GM18951 (cell line): ENCODE measurements around the gene TPD52L1.
A peak's percentile ranks its signal among the peaks of the same experiment; 100 is the strongest.

ENCODE experiments used
- POLR2A ChIP-seq: IDR thresholded peaks from 4 replicates; pipeline ENCODE4 v1.6.1; 2011; ENCODE audit warnings: mild to moderate bottlenecking; ENCODE audit not compliant: insufficient read length, insufficient read depth; ENCODE audit errors: extremely low read depth
- in situ Hi-C: fragments of 300-500 bp; cut with MboI; formaldehyde crosslinking; loops from one replicate; pipeline ENCODE4 v1.12.0; 2022; ENCODE audit warnings: low sequenced_read_pairs, mixed read lengths, inconsistent platforms; ENCODE audit not compliant: unreplicated experiment

Gene TPD52L1

DNA sequence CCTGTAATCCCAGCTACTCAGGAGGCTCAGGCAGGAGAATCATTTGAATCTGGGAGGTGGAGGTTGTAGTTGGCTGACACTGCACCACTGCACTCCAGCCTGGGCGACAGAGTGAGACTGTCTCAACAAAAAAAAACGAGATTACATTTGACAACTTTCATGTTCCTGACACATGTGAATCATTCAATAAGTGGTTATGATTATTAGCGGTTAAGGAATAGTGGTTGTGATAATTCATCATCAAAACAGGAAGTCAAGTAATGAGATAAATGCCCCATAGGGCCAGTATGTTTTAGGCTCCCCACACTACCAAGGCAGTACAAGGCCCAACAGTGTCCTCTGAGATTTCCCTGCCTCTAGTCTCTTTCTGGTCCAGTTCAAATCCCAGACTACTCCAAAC lies 145.7 kb downstream of the TPD52L1 start:
- in situ Hi-C loops = no loop called here
- no peak for TF ChIP-seq POLR2A

DNA sequence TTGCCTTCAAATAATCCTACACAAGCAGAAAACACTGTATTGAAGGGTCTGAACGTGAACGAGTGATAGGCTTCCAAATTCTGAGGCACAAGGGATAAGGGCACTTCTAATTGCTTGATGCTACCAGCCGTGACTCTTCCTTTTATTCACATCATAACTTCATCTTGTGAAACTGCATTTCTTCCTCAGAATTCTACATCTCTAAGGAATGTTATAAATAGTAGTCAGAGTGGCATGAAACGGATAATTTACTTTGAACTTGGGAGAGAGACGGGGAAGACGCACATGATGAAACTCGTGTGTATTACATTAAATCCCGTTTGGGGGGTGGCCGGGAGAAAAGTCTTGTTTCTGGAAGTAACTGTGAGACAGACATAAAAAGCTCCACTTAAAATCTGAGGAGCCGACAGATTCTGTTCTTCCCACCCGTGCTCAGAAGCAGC lies 147.4 kb downstream of the TPD52L1 start:
- in situ Hi-C loops = no loop called here
- TF ChIP-seq POLR2A = no peak

DNA sequence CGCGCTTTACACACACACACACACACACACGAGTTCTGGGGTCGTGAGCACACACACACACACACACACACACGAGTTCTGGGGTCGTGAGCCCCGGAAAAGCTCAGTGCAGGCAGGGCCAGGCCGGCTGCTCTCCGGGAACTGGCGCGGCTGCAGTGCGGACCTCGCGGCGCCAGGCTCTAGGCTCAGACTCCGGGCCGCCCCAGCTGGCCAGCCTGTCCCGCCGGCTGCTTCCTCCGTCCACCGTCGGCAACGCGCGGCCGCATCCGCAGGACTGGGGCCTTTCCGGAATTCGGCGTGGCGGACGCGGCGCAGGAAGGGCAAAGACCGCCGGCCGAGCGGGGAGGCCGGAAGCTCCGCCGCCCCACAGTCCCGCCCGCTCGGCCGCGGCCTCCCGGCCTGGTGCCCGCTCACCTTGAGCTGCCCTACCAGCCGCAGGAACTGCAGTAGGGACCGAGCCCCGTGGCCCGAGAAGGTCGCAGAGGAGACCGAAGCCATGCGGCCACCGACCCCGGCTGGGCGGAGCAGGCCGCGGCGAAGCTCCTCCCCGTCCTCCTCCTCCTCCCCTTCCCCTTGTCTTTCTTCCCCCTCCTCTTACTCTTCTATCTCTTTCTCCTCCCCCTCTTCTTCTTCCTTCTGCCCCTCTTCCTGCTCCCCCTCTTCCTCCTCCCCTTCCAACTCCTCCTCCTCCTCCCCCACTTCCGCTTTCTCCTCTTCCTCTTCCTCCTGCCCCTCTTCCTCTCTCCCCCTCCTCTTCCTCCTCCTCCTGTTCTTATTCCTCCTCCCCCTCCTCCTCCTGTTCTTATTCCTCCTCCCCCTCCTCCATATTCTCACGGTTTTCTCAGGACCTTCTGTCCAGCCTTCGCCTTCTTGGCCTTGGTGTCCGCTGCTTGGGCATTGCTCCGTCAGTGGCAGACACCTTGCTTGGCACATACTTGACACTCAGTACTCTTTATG lies 148.1 kb downstream of the TPD52L1 start, which contains the start of gene HDDC2:
TSS of gene HDDC2 (minus strand) at position 533 of the 957 bp plus-strand sequence. CDS start at position 498, 35 bp downstream.
- in situ Hi-C loops = no loop called here
- TF ChIP-seq POLR2A = peak; percentile 74

DNA sequence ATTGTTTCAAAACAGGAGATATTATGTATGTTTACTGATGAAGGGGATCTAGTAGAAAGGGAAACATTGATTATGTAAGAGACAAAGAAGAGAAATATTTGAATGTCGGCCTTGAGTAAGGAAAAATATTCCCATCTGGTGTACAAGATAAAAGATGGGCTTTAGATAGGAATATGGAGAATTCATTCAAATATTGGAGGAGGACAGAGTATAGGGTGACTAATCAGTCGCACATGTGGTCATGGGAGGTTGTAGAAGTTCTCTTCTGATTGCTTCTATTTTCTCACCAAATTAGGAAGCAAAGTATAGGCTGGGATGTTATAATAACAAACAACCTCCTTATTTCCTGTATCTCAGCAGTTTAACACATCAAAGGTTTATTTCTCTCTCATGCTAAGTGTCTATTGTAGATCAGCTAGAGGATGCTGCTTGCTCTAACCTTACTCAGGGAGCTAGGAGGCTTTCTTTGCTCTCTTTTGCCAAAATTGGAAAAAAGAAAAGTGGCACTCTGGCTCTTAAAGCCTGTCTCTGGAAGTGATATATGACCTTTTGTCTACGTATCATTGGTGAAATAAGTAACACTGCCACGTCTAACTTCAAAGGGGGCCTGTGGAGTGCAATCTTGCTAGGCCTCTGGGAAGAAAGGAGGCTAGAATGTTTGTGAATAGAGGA lies 149.4 kb downstream of the TPD52L1 start:
- TF ChIP-seq POLR2A = no peak
- in situ Hi-C loops = no loop called here

DNA sequence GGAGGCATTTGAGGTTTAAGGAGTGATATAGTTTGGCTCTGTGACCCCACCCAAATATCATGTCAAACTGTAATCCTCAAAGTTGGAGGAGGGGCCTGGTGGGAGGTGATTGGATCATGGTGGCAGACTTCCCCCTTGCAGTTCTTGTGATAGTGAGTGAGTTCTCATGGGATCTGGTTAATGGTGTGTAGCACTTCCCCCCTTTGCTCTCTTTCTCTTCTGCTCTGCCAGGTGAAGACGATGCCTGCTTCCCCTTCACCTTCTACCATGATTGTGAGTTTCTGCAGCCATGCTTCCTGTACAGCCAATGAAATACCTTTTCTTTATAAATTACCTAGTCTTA lies 149.9 kb downstream of the TPD52L1 start:
- in situ Hi-C loops = no loop called here
- no peak for TF ChIP-seq POLR2A

DNA sequence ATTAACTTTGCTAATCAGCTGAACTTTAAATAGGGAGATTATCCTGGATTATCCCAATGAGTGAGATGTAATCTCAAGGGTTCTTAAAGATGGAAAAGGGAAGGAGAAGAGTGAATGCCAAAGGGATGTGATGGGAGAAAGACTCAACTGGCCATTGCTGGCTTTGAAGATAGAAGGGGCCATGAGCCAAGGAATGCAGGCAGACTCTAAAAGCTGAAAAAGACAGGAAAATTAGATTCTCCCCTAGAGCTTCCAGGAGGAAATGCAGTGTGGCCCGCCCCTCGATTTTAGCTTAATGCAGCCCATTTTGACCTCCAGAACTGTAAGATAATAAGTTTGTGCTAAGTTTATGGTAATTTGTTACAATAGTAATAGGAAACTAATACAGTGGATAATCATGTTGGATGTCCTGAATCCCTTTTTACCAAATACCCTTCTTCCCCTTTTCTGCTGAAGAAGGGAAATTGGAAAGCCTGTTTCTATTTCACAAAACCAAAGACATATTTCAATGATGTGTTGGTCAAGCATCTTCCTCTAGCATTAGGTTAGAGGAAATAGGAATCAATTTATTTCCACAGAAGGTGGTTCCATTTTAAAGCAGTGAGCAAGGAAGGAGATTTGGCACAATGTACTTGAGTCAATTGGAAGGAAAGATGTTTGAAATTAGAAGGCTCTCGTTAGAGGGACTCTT lies 151.5 kb downstream of the TPD52L1 start:
- TF ChIP-seq POLR2A = no peak
- in situ Hi-C loops = no loop called here

DNA sequence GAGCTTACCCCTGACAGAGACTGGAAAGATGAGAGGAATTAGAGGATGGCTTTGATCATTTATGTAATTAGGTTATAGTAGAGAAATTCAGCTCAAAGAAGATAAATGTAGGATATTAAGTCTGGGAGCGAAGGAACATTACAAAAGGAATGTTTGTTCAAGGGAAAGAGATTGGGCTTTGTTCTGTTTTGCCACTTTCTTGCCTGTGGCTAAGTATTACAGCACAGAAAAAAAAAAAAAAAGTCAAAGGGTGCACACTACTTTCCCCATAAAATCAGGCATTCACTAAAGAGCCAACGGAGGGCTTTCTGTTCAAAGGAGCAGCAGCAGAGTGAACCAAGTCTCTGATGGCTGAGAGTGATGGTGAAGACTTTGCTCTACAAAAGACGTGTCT lies 153.2 kb downstream of the TPD52L1 start:
- in situ Hi-C loops = no loop called here
- no peak for TF ChIP-seq POLR2A

DNA sequence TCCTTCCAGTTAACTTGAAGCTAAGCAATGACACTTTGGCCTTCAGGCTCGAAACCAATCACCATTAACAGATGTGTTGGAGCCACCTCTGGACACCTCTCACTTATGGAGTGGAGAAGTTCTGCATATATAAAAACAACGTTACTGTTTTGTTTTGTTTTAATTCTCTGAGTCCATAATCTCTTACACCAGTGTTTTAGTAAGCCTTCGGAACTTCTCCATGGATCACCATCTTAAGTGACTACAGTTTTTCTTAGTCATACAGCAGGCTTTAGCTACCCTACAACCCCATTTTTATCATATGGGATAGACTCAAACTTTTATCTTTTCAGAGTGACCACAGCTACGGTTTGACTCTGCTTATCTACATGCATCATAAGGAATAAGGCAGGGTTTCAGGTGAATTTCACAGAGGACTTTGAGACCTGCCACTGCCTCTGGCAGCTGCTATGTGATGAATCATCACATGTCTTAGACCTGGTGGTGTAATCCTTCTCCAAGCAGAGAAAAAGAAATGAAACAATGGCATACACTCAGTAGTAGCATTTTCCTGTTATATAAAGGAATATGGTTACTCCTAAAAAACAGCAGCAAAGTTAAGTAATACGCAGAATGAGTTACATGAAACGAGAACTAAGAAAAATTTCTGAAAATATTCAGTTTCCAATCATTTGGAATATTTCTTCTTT lies 153.7 kb downstream of the TPD52L1 start:
- no peak for TF ChIP-seq POLR2A
- in situ Hi-C loops = no loop called here

DNA sequence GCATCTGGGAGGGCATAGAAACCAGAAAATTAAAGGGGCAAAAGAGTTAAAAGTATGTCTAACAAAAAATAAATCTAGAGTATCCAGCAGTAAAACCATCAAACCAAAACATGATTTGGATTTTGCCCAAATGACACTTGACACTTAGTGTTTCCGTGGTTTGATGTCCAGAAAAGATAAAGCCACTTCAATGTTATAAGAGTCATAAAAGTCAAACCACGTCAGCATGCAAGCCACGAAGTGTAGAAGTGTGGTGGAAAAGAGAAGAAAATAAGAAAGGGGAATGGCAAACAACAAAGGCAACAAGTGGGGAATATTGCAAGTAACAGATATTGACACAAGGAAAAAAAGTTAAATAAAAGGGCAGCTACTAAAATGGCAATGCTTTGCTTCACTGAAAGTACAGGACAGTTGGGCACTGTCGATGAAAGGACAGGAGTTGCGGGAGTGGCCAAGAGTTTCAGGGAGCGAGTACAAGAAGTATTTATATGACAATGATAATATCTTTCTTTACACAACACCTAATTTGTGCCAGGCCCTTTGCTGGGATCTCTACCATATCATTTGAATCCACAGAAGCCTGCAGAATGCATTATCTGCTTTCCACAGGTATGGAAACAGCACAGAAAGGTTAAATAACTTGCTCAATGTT lies 154.5 kb downstream of the TPD52L1 start:
- in situ Hi-C loops = no loop called here
- no peak for TF ChIP-seq POLR2A

DNA sequence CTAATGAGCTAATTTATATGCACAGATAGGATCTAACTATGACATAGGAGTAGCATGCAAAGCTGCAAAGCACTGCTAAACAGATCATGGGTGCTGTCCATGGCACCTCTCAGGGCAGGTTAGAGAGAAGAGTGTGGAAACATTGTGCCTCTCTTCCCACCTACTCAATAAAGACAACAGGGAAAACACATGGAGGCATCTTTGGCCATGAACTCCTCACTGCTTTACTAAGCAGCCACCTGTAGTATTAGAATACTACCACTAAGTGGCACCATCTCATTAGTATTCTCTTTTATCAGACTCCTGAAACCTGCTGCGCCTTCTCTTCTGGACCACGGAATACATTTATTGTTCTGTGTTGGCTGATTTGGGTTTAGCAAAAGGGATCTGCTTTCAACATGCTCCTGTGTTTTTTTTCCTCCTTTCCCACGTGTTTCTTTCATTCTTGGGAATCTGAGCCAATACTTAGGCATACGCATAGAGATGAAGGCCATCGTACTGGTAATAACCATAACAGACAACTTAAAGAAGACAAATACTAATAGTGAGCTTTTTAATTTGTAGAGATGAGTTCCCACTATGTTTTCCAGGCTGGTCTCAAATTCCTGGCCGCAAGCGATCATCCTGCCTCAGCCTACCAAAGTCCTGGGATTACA lies 157.5 kb downstream of the TPD52L1 start:
- in situ Hi-C loops = loop anchor here (5.0 to 10.0 kb wide), 2 partner anchors 446 to 664 kb away; no protein-coding TSS in a partner anchor

DNA sequence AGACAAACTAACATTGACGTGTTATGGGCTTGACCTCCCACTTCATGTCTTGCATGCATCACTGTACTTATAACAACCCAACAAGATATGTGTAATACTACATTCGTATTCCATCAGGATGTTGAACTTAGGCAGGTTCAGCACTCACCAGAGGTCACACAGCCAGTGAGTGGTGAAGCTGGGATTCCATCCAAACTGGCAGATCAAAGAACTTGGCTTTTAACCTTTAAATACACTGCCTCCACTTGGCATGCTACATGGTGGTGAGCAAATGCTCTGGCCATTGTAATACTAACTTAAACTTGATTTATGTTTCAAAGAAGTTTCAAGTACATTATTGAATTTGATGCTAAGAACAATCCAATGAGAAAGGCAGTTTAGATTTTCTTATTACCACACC lies 158.9 kb downstream of the TPD52L1 start:
- TF ChIP-seq POLR2A = no peak
- in situ Hi-C loops = loop anchor here (5.0 to 10.0 kb wide), 2 partner anchors 445 to 662 kb away; no protein-coding TSS in a partner anchor

More for the DNA sequence above, 157.5 kb downstream of the TPD52L1 start:
- TF ChIP-seq POLR2A = no peak
